ENCODE data around the gene TEX264. TPM values are rescaled to one million over a fixed set of nuclear protein-coding genes. Genes with fewer than 3 reads are reported as not detected.

Gene TEX264
- total and polyA plus RNA-seq, 2 of the 13 experiments (the other 11 are each of a cell fraction or from before 2014, with no cell fraction given), result 35.2 to 52.1 TPM

DNA sequence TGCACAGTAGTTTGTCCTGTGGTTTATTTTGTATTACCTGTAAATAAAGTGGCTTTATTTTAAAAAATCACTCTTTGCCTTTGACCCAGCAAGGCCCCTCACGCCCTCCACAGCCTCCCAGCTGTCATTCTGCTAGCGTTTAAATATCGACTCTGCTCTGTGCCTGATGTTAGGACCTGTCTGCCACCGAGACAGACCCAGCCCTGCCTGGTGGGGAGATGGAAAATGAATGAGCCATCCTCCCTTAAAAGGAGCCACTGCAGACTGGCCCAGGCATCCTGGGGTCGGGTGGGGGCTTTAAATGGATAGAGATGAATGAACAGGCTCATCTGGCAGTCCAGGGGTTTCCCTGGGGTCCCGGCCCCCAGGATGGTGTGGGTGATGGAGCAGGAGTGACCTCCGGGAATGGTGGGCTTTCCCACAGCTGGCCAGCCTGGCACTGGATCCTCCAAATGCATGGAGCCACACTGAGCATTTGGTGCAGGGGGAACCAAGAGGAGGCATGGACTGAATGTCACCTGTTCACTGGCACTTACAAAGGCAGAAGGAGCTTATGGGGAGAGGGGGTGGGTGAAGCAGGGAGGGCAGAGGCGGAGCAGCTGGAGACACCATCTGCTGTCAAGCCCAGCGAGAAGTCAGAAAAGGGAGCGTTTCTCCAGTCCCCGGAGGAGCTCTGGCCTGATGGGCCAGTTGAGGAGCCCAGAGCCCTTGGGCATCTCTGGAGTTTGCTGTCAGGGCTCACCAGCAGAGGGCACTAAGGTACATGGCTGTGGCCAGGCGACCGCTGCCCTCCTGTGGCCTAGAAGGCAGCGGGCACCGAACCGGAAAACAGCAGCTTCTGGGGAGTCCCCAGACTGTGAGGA, 47.7 kb downstream of the TEX264 start (continued):
- 0 out of 2 replicates have a peak, but pooled peaks have one; percentile 19 for TF ChIP-seq SP4 (CRISPR knock-in tag; IDR thresholded peaks at IDR 0.05)
- no peak for TF ChIP-seq ZNF710 (CRISPR knock-in tag; IDR thresholded peaks at IDR 0.05; ENCODE audit: borderline replicate concordance)
- TF ChIP-seq ZFY (CRISPR knock-in tag; IDR thresholded peaks at IDR 0.05), result 0 out of 2 replicates have a peak, but pooled peaks have one; percentile 12
- peak; percentile 27; the same call in 1 of the 2 replicates for TF ChIP-seq KDM2A (CRISPR knock-in tag; IDR thresholded peaks at IDR 0.05; ENCODE audit: borderline replicate concordance, low read depth)
- TF ChIP-seq ETV5 (CRISPR knock-in tag; IDR thresholded peaks at IDR 0.05; ENCODE audit: borderline replicate concordance), result peak; percentile 53; the same call in 1 of the 2 replicates
- TF ChIP-seq ELF1 (CRISPR knock-in tag; IDR thresholded peaks at IDR 0.05), result peak; percentile 41; the same call in 1 of the 2 replicates
- TF ChIP-seq MEIS2 (CRISPR knock-in tag; IDR thresholded peaks at IDR 0.05), result peak; percentile 62; the same call in 1 of the 2 replicates
- 0 out of 2 replicates have a peak, but pooled peaks have one; percentile 26 for TF ChIP-seq ZFP90 (CRISPR knock-in tag; IDR thresholded peaks at IDR 0.05; ENCODE audit: borderline replicate concordance)
- 0 out of 2 replicates have a peak, but pooled peaks have one; percentile 32 for TF ChIP-seq ZMYM3 (CRISPR knock-in tag; IDR thresholded peaks at IDR 0.05)
- TF ChIP-seq HNF4A (CRISPR knock-in tag; IDR thresholded peaks at IDR 0.05), result peak; percentile 61
- peak; percentile 72; the same call in 1 of the 2 replicates for TF ChIP-seq HNRNPL (IDR thresholded peaks at IDR 0.05; ENCODE audit: low read depth, low read length)
- no peak for TF ChIP-seq DNMT1 (CRISPR knock-in tag; IDR thresholded peaks at IDR 0.05)
- TF ChIP-seq GABPB1 (CRISPR knock-in tag; IDR thresholded peaks at IDR 0.05), result peak; percentile 35; the same call in 1 of the 2 replicates
- TF ChIP-seq, protein P1, sequence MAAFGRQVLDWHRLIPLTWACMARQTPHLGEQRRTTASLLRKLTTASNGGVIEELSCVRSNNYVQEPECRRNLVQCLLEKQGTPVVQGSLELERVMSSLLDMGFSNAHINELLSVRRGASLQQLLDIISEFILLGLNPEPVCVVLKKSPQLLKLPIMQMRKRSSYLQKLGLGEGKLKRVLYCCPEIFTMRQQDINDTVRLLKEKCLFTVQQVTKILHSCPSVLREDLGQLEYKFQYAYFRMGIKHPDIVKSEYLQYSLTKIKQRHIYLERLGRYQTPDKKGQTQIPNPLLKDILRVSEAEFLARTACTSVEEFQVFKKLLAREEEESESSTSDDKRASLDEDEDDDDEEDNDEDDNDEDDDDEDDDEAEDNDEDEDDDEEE (CRISPR knock-in tag; IDR thresholded peaks at IDR 0.05), result peak; percentile 40; the same call in 1 of the 2 replicates
- TF ChIP-seq, protein P2, sequence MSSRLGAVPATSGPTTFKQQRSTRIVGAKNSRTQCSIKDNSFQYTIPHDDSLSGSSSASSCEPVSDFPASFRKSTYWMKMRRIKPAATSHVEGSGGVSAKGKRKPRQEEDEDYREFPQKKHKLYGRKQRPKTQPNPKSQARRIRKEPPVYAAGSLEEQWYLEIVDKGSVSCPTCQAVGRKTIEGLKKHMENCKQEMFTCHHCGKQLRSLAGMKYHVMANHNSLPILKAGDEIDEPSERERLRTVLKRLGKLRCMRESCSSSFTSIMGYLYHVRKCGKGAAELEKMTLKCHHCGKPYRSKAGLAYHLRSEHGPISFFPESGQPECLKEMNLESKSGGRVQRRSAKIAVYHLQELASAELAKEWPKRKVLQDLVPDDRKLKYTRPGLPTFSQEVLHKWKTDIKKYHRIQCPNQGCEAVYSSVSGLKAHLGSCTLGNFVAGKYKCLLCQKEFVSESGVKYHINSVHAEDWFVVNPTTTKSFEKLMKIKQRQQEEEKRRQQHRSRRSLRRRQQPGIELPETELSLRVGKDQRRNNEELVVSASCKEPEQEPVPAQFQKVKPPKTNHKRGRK (CRISPR knock-in tag; IDR thresholded peaks at IDR 0.05), result no peak
